Stimulated activated naive CD8-positive, alpha-beta T cell treated with anti-CD3 and anti-CD28 coated beads, Interleukin-15, Interleukin-2, amounts not matched to agents 100 ng/mL and 50 ng/mL, for 24 hours (primary cell): ENCODE data around the gene TLK2.
"Not testable (repeated sequence)": the region's sequence is repeated elsewhere in the genome, so short reads cannot be mapped to it uniquely, and the experiment has no call there.

Source experiments
- H3K27ac Mint-ChIP-seq: one replicate; pipeline ENCODE4 v1.8.0; 2021; ENCODE audit warnings: mild to moderate bottlenecking, mixed read lengths
- H3K27me3 Mint-ChIP-seq: one replicate; pipeline ENCODE4 v1.8.0; 2021; ENCODE audit warnings: mixed read lengths
- H3K36me3 Mint-ChIP-seq: one replicate; pipeline ENCODE4 v1.8.0; 2021; ENCODE audit warnings: low read depth, mixed read lengths
- H3K4me1 Mint-ChIP-seq: one replicate; pipeline ENCODE4 v1.8.0; 2021; ENCODE audit warnings: low read depth, mixed read lengths
- H3K4me3 Mint-ChIP-seq: one replicate; pipeline ENCODE4 v1.8.0; 2021; ENCODE audit warnings: mild to moderate bottlenecking, mixed read lengths
- H3K9me3 Mint-ChIP-seq: one replicate; pipeline ENCODE4 v1.8.0; 2021; ENCODE audit warnings: mixed read lengths

Gene TLK2

GRCh38 chr17:62596662-62597061 is 118.0 kb downstream of the TLK2 start:
- no peaks in the 10 kb centered on the region for H3K9me3 Mint-ChIP-seq
- H3K4me3 Mint-ChIP-seq = no peak overlapping the region
- H3K27me3 Mint-ChIP-seq = no peaks in the 10 kb centered on the region
- peaks cover 64% of the 10 kb centered on the region for H3K36me3 Mint-ChIP-seq
- H3K4me1 Mint-ChIP-seq = no peaks in the 10 kb centered on the region
- H3K27ac Mint-ChIP-seq = no peak overlapping the region

GRCh38 chr17:62597150-62597549 is 118.5 kb downstream of the TLK2 start:
- H3K4me3 Mint-ChIP-seq = no peak overlapping the region
- no peak overlapping the region for H3K27ac Mint-ChIP-seq
- H3K27me3 Mint-ChIP-seq = no peaks in the 10 kb centered on the region
- H3K36me3 Mint-ChIP-seq = peaks cover 67% of the 10 kb centered on the region
- no peaks in the 10 kb centered on the region for H3K4me1 Mint-ChIP-seq
- no peaks in the 10 kb centered on the region for H3K9me3 Mint-ChIP-seq

- H3K4me3 Mint-ChIP-seq = no peak overlapping the region
- no peaks in the 10 kb centered on the region for H3K4me1 Mint-ChIP-seq
- H3K36me3 Mint-ChIP-seq = peaks cover 69% of the 10 kb centered on the region
- H3K27ac Mint-ChIP-seq = no peak overlapping the region
- no peaks in the 10 kb centered on the region for H3K9me3 Mint-ChIP-seq
- no peaks in the 10 kb centered on the region for H3K27me3 Mint-ChIP-seq
Measured at GRCh38 chr17:62597920-62598319, 119.3 kb downstream of the TLK2 start.

- no peak overlapping the region for H3K27ac Mint-ChIP-seq
- H3K27me3 Mint-ChIP-seq = no peaks in the 10 kb centered on the region
- H3K9me3 Mint-ChIP-seq = no peaks in the 10 kb centered on the region
- H3K4me1 Mint-ChIP-seq = no peaks in the 10 kb centered on the region
- no peak overlapping the region for H3K4me3 Mint-ChIP-seq
- peaks cover 69% of the 10 kb centered on the region for H3K36me3 Mint-ChIP-seq
Measured at GRCh38 chr17:62599964-62600657, 121.5 kb downstream of the TLK2 start.

GRCh38 chr17:62600805-62601204 is 122.2 kb downstream of the TLK2 start:
- no peaks in the 10 kb centered on the region for H3K9me3 Mint-ChIP-seq
- peaks cover 63% of the 10 kb centered on the region for H3K36me3 Mint-ChIP-seq
- no peaks in the 10 kb centered on the region for H3K4me1 Mint-ChIP-seq
- no peaks in the 10 kb centered on the region for H3K27me3 Mint-ChIP-seq
- no peak overlapping the region for H3K27ac Mint-ChIP-seq
- H3K4me3 Mint-ChIP-seq = no peak overlapping the region

GRCh38 chr17:62601471-62601870 is 122.8 kb downstream of the TLK2 start:
- H3K4me1 Mint-ChIP-seq = no peaks in the 10 kb centered on the region
- no peak overlapping the region for H3K4me3 Mint-ChIP-seq
- no peaks in the 10 kb centered on the region for H3K27me3 Mint-ChIP-seq
- no peaks in the 10 kb centered on the region for H3K9me3 Mint-ChIP-seq
- peaks cover 63% of the 10 kb centered on the region for H3K36me3 Mint-ChIP-seq
- no peak overlapping the region for H3K27ac Mint-ChIP-seq

- H3K27me3 Mint-ChIP-seq, H3K4me3 Mint-ChIP-seq, H3K27ac Mint-ChIP-seq, H3K9me3 Mint-ChIP-seq, H3K4me1 Mint-ChIP-seq: not testable (repeated sequence)
- H3K36me3 Mint-ChIP-seq = peaks cover 64% of the 10 kb centered on the region
Measured at GRCh38 chr17:62603783-62604182, 125.2 kb downstream of the TLK2 start.

GRCh38 chr17:62605588-62605987 is 127.0 kb downstream of the TLK2 start:
- H3K27ac Mint-ChIP-seq = no peak overlapping the region
- peaks cover 63% of the 10 kb centered on the region for H3K36me3 Mint-ChIP-seq
- peaks cover 3% of the 10 kb centered on the region for H3K4me1 Mint-ChIP-seq
- no peaks in the 10 kb centered on the region for H3K27me3 Mint-ChIP-seq
- no peaks in the 10 kb centered on the region for H3K9me3 Mint-ChIP-seq
- H3K4me3 Mint-ChIP-seq = no peak overlapping the region

GRCh38 chr17:62611292-62611691 is 132.7 kb downstream of the TLK2 start:
- H3K27me3 Mint-ChIP-seq = no peaks in the 10 kb centered on the region
- H3K4me1 Mint-ChIP-seq = peaks cover 8% of the 10 kb centered on the region
- no peak overlapping the region for H3K4me3 Mint-ChIP-seq
- no peaks in the 10 kb centered on the region for H3K9me3 Mint-ChIP-seq
- peaks cover 64% of the 10 kb centered on the region for H3K36me3 Mint-ChIP-seq
- no peak overlapping the region for H3K27ac Mint-ChIP-seq

- Mint-ChIP-seq H3K9me3 (no peaks in the 10 kb centered on the region), H3K36me3 (peaks cover 63% of the 10 kb centered on the region), H3K4me1 (peaks cover 8% of the 10 kb centered on the region), H3K4me3 (no peak overlapping the region), H3K27ac (no peak overlapping the region), H3K27me3 (no peaks in the 10 kb centered on the region)
Measured at GRCh38 chr17:62611728-62612127, 133.1 kb downstream of the TLK2 start.

GRCh38 chr17:62612289-62612688 is 133.7 kb downstream of the TLK2 start:
- not testable (repeated sequence) for H3K27ac Mint-ChIP-seq, H3K9me3 Mint-ChIP-seq, H3K4me3 Mint-ChIP-seq, H3K27me3 Mint-ChIP-seq, H3K4me1 Mint-ChIP-seq
- H3K36me3 Mint-ChIP-seq = peaks cover 57% of the 10 kb centered on the region

- H3K4me1 Mint-ChIP-seq, H3K9me3 Mint-ChIP-seq, H3K4me3 Mint-ChIP-seq, H3K27ac Mint-ChIP-seq, H3K27me3 Mint-ChIP-seq: not testable (repeated sequence)
- H3K36me3 Mint-ChIP-seq = peaks cover 49% of the 10 kb centered on the region
Measured at GRCh38 chr17:62613095-62613494, 134.5 kb downstream of the TLK2 start.

GRCh38 chr17:62614142-62614541 is 135.5 kb downstream of the TLK2 start:
- no peak overlapping the region for H3K4me3 Mint-ChIP-seq
- H3K9me3 Mint-ChIP-seq = no peaks in the 10 kb centered on the region
- peaks cover 42% of the 10 kb centered on the region for H3K36me3 Mint-ChIP-seq
- H3K4me1 Mint-ChIP-seq = peaks cover 8% of the 10 kb centered on the region
- H3K27me3 Mint-ChIP-seq = no peaks in the 10 kb centered on the region
- H3K27ac Mint-ChIP-seq = no peak overlapping the region

GRCh38 chr17:62615503-62615902 is 136.9 kb downstream of the TLK2 start:
- Mint-ChIP-seq H3K9me3 (no peaks in the 10 kb centered on the region), H3K4me1 (peaks cover 5% of the 10 kb centered on the region), H3K27ac (no peak overlapping the region), H3K27me3 (no peaks in the 10 kb centered on the region), H3K36me3 (peaks cover 32% of the 10 kb centered on the region), H3K4me3 (no peak overlapping the region)

GRCh38 chr17:62616993-62617893 is 138.6 kb downstream of the TLK2 start:
- H3K27ac Mint-ChIP-seq = no peak overlapping the region
- no peaks in the 10 kb centered on the region for H3K9me3 Mint-ChIP-seq
- peaks cover 19% of the 10 kb centered on the region for H3K36me3 Mint-ChIP-seq
- no peaks in the 10 kb centered on the region for H3K27me3 Mint-ChIP-seq
- H3K4me3 Mint-ChIP-seq = no peak overlapping the region
- H3K4me1 Mint-ChIP-seq = no peaks in the 10 kb centered on the region
